GM21367 (cell line): ENCODE data around the gene KRTAP10-2.
"Not testable (repeated sequence)": the region's sequence is repeated elsewhere in the genome, so short reads cannot be mapped to it uniquely, and the experiment has no call there.

Experiments used
- ATAC-seq: cut with Tn5 transposase; IDR thresholded peaks from one replicate; pipeline ENCODE4 v1.9.1; 2021; ENCODE audit not compliant: unreplicated experiment

Gene KRTAP10-2

DNA sequence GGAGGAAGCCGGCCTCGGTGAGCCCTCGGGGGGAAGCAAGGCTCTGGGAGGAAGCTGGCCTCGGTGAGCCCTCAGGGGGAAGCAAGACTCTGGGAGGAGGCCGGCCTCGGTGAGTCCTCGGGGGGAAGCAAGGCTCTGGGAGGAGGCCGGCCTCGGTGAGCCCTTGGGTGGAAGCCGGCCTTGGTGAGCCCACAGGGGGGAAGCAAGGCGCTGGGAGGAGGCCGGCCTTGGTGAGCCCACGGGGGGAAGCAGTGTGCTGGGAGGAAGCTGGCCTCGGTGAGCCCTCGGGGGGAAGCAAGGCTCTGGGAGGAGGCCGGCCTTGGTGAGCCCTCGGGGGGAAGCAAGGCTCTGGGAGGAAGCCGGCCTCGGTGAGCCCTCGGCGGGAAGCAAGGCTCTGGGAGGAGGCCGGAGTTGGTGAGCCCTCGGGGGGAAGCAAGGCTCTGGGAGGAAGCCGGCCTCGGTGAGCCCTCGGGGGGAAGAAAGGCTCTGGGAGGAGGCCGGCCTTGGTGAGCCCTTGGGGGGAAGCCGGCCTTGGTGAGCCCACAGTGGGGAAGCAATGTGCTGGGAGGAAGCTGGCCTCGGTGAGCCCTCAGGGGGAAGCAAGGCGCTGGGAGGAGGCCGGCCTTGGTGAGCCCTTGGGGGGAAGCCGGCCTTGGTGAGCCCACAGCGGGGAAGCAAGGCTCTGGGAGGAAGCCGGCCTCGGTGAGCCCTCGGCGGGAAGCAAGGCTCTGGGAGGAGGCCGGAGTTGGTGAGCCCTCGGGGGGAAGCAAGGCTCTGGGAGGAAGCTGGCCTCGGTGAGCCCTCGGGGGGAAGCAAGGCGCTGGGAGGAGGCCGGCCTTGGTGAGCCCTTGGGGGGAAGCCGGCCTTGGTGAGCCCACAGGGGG, 48.1 kb downstream of the KRTAP10-2 start:
- ATAC-seq = not testable (repeated sequence)

DNA sequence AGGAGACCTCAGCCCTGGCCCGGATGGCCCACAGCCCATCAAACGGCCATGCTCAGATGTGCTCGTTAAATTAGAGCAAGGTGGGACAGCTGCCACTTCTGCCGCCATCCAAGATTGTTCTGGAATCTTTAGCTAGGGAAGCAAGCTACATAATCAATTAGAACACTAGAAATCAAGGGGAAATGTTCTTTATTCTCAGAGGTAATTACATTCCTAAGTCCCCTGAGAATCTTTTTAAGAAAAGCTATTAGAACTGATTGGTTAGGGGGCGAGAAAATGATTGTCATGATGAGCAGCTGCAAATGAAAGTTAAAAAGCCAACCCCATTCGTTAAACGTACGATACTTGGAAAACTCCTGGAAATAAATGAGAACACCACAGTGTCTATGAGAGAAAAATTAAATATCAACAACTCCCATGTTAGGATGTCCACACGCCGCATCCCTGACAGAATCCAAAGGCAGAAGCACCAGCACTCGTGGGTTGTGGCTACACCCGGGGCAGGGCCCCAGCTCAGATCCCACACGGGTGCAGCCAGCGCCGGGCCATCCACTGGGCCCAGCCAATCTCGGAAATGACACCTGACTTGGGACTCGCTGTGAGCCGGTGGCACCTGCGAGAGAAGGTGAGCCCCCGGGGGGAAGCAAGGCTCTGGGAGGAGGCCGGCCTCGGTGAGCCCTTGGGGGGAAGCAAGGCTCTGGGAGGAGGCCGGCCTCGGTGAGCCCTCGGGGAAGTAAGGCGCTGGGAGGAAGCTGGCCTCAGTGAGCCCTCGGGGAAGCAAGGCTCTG, 48.9 kb downstream of the KRTAP10-2 start:
- no peak for ATAC-seq
